ENCODE measurements around the gene OR8G1.

GRCh38 chr11:124256076-124256475 is 15.2 kb downstream of the OR8G1 start, which contains the start of gene OR8G5:
- TF ChIP-seq CTCF (conservative IDR thresholded peaks at IDR 0.05; ENCODE audit: low read depth, low read length) (no peak), EZH2 (IDR thresholded peaks at IDR 0.05; ENCODE audit: low read length, unreplicated experiment) (no peak)
